HG02970 (cell line): ENCODE data around the gene RASSF5.

Source experiments
- ATAC-seq: cut with Tn5 transposase; IDR thresholded peaks from one replicate; pipeline ENCODE4 v1.9.1; 2021; ENCODE audit warnings: mild to moderate bottlenecking, moderate library complexity, moderate number of reproducible peaks; ENCODE audit not compliant: unreplicated experiment, low FRiP score

RASSF5 gene

DNA sequence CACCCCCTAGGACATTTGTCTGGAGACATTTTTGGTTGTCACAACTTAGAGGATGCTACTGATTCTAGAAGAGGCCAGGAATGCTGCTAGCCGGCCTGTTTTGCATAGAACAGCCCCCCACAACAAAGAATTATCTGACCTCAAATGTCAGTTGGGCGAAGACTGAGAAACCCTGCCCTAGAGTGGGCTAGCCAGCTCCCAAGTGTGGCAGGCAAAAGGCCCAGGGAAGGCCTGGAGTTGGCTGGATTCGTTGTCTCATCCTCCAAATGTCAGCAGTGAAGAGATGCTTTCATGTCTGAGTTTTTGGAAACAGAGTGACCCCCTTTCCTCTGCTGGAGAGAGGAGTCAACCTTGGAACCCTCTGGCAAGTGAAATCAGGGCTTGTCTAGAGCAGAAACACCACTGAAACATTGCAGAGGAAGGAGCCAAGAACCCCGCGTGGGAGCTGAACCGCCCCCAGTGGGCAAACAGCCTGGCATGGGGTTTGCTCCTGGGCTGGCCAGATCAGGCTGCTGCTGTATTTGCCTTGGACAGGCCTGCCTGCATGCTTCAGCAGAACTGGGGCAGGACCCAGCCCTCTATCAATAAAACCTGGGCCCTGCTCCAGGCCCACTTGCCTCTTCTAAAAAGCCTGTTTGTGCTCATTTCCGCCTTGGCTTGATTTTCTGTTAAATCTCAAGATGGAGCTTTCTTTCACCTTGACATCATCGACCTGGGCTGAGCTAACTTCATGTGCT lies 32.9 kb downstream of the RASSF5 start:
- no peak for ATAC-seq

DNA sequence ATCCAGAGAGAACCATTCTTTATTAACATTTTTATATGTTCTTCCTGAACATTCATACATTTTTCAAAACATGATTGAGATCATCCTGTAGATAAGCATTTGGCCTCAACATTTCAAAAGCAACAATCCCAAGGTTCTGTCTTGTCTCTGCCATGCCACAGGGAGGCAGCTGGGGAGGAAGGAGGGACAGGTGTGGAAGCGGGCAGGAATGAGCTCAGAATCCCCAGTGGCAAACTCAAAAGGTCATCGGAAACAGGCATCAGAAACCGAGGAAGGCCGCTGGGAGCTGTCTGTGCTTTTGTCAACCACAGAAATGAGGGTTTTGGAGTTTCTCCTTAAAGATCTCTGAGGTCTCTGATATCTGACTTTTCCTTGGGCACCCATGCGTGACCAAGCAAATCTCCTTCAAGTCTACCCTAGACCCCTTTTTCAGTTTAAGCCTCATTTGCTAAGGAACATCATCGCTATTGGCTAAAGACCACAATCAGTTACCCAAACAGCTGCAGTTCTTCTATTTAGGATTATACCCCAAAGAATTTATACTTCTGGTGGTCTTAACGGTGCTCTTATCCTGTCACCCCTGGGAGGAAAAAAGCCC lies 34.0 kb downstream of the RASSF5 start:
- no peak for ATAC-seq

DNA sequence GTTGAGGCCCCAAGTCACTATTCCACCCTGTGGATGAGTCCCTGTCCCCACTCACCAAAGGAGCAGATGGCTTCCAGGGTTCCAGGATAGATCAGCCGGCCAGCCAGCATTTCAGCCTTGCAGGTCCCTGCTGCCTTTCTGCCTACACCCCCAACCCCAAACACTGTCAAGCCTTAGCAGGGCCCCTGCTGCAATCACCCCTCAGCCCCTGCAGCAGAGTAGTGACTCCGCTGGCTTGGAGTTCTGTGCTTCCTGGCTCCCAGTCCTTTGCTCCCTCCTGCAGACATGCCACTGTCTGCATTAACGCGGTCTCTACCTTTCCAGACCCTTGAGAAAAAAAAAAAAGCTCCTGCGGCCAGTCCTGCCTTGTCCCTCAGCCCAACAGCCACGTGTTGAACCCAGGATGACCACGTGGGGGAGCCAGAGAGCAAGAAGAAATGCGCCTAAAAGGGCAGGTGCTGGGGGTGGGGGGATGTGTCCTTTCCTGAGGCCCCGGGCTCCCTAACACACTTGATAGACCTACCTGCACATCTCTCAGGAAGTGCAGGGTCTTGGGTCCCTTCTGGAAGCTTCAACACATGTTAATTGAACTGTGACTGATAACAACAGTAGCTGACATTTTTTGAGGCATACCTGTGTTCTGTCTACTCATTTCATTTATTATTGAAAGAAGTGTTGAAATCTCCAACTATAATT lies 37.4 kb downstream of the RASSF5 start:
- no peak for ATAC-seq

DNA sequence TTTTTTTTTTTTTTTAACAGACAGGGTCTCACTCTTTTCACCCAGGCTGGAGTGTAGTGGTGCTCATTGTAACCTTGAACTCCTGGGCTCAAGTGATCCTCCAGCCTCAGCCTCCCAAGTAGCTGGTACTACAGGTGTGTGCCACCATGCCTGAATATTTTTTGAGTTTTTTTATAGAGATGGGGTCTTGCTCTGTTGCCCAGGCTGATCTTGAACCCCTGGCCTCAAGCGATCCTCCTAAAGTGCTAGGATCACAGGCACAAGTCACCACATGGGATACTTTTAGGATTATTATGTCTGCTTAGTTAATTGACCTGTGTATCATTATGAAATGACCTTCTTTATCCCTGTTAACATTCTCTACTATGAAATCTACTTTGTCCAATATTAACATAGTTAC lies 38.0 kb downstream of the RASSF5 start:
- ATAC-seq = no peak

DNA sequence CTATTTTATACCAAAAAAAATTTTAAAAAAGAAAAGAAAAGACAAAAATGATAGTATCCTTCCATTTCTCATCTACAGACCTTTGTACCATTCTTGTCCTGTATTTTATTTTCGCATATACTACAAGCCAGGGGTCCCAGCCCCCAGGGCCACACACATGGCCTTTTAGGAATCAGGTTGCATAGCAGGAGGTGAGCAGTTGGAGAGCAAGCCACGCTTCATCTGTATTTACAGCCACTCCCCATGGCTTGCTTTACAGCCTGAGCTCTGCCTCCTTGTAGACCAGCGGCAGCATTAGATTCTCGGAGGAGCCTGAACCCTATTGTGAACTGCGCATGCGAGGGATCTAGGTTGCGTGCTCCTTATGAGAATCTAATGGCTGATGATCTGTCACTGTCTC lies 39.8 kb downstream of the RASSF5 start:
- ATAC-seq = no peak

DNA sequence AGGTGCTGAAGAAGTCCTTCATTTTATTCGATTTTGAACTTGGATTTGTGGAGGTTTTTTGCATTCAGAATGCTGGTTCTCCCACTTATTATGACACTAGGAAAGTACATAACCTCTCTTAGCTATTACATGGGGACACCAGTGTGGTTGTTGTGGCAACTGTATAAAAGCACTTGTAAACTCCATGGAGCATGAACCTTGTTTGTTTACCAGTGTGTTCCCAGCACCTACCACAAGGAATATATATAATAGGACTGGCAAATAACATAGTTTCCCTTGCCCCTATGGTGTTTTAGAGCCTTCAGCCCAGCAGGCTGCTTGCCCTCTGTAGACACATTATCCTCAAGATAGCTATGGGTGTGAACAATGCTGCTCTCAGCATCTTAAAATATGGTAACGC lies 43.1 kb downstream of the RASSF5 start:
- ATAC-seq = no peak

DNA sequence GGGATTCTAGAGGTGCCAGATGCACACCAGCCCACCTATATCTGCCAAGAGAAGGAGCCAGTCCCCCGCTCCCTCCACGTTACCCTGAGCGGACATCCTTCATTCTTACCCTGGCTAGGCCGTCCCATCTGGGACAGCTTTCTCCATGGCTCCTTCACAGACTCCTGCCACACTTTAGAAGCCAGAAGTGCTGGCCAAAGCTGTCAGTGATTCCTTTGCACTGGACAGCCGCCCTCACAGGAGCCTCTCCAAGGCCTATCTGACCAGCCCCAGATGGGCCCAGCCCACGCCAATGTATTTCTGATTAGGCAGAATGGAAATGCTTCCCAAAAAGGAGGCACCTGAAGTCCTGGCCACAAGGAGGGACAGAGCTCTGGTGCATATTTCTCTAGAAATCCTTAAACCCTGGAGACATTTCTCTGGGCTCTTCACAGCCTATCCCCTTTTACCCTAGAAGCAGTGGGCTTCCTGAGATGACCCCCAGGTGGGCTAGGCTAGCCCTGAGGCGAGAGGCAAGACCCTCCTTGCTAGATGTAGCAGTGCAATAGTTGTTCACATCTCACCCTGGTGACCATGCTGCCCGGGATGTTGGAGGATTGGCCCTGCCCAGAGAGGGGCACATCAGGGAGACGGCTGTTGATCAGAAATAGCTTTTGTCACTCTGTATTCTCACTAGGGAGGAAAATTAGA lies 44.1 kb downstream of the RASSF5 start:
- no peak for ATAC-seq

DNA sequence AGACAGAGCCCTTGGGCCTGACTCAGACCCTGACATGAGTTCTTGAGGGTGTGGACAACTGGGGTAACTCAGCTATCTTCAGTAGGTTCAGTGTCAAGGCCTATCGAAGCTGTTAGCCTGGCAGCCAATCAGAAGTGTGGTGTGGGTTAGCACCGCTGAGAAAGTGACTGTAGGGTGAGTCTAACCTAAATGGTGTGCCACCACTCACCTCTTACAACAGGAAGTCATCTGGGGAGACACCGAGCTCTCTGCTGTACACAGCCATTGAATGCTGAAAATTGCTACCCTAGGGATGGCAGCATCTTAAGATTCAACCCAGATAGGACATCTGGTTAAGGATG lies 44.6 kb downstream of the RASSF5 start:
- no peak for ATAC-seq

DNA sequence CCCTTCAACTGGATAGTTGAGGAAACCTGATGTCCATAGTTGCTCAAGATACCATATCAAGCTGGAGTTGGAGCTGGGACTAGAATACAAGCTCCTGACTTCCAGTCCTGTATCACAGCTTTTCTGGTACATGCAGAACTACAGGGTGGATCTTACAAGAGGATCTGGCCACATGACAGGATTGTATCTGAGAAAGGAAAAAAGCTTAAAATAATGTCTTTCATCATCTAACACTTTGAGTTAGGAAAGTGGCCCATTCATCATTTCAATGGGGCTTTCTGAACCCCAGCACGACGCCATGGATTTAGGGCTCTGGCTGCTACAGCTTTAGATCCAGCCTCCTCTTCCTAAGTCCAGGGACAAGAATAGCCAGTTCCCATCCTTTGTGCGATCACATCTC lies 46.9 kb downstream of the RASSF5 start:
- ATAC-seq = no peak

DNA sequence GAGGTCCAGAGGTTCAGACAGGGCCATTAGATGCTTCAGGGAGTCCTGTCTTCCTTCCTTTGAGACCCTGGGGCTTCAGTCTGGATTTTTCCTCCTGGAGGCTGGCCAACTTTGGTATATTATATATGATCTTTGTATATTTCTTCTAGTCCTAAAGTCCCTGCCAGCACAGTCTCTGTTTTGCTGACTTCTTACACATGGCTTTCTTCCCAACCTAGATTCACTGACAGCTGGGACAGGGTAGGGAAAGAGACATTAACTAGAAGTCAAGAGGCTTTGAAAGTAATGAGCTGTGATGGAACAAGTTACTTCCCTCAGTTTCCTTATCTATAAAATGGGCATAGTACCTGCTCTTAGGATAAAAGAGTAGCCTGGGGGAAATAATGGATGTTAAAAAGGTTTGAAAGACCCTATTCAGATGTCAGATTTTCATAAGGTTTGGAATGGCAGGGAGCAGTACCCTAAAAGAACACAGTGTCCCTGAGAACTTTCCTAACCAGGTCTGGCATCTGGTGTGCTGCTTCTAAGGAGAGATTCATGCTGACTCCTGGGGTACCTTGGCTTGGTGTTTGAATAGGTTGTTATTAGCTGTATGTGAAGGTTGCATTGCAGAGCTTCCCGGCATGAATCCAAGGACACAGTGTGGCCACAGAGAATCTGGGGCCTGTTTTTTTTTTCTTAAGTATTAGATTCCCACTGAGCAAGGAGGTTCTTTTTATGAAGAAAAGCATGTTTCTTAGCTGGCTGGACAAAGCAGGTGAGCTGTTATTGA lies 47.6 kb downstream of the RASSF5 start:
- ATAC-seq = no peak

DNA sequence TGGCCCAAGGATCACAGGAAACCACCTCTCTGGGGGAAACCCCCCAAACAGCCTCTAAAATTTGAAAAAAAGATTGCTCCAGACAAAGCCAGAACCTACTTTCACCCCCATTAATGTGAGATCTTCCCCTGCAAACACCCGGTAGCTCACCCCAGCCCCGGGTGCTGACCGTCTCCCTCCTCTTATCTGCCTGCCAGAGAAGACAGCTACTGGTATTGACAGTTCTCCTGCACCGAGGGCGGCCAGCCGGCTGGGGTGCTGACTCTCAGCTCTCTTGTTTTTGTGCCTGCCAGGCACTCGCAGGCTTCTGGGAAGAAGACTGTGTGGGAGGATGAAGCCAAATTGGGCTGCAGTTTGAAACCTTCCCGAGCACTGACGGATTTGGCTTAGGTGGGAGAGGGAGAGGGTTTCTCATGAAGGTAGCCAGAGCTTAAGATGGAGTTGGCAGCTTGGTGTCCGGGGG lies 48.2 kb downstream of the RASSF5 start:
- no peak for ATAC-seq

DNA sequence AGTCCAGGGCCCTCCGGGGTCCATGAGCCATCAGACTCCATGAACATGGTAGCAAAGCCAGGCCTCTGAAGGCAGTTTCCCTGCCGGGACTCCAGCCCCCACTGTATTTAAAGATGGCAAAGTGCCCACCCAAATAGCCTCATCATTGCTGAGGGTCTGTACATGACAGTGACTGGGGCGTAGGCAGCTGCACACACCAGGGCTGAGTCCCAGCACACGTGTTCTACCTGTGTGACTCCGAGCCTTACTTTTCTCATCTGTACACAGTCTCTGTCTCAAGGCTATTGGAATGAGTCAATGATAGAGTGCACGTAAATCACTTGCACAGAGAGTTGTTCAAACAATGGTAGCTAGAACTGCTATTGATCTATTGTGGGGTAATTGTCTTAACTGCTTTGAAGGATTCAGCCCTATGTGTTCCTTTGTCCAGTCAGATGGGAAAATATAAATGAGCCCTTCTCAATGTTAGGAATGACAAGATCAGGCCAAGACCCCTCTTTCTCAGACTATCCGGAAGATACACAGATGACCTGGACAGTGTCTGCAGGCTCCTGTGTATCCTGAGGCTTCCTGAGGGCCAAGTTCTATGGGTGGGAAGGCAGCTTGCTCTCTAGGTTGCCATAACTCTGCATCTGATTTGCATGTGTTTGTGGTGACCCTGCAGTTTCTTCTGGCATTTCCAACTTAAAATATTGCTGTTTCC lies 48.9 kb downstream of the RASSF5 start:
- ATAC-seq = no peak

DNA sequence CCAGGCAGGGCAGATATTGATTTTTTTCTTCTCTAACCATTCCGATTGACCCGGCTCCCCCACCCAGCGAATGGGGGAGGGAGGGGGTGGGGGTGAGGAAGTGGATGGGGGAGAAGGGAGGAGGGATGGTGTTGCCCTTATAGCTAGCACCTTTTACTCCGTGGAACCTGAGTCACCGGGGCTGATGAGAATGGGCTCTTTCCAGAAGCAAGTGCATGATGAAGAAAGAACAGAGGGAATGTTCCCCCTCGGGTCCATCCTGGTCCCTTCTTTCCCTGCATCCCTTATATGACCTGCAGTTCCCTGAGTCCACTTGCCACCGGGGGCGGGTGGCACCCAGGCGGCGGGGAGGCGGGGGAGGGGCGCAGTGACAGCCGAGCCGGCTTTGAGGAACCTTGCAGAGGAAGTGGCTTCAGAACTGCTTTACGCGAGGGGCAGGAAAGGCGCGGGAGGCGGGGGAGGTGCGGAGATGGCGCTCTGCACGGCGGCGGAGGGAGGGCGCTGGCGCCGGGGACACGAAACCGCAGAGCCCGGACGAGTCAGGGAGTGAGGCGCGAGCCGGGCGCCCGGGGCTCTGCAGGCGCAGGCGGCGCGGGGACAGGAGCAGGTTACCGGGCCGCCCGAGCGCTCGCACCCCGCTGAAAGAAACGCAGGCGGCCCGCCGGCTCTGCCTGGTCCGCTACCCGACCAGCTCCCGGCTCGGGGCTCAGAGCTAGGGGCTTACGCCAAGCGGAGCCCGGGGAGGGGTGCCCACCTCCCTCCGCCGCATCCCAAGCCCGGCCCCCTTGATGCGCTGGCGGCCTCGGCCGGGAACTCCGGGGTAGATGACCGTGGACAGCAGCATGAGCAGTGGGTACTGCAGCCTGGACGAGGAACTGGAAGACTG lies 49.7 kb downstream of the RASSF5 start:
- peak; percentile 49 for ATAC-seq

DNA sequence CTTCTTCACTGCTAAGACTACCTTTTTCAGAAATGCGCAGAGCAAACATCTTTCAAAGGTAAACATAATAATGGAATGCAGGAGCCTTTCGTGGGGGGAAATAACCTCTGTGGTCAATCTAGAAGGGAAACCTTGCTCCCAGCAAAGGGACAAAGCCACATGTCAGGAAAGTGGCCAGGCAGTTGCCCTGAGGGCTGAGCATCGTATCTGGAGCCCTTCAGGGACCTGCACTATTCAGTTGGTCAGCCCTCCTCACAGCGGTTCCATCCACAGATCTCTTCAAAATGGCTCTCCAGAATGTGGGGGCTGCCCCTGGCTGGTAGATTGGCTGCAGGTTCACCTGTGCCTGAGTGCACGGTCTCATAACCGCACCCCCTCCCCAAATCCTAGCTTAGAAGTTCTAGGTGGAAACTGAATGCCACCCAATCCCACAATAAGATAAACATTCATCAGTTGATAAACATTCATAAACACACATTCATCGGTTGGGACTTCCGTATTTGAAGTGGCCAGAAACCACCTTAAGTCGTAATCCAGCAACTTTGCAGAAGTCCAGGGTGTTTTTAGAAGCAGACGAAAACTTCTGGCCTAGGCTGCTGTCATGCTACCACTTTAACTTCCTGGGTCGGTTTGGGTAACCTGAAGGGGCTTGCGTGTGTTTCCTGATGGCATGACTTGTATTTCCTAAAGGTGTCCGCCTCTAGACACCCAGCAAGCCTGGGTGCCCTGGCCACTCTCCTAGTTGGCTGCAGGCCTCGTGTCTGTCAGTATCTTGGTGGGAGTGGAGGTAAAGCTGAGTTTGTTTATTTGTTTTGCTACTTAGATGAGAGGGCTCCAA lies 50.5 kb downstream of the RASSF5 start:
- no peak for ATAC-seq

DNA sequence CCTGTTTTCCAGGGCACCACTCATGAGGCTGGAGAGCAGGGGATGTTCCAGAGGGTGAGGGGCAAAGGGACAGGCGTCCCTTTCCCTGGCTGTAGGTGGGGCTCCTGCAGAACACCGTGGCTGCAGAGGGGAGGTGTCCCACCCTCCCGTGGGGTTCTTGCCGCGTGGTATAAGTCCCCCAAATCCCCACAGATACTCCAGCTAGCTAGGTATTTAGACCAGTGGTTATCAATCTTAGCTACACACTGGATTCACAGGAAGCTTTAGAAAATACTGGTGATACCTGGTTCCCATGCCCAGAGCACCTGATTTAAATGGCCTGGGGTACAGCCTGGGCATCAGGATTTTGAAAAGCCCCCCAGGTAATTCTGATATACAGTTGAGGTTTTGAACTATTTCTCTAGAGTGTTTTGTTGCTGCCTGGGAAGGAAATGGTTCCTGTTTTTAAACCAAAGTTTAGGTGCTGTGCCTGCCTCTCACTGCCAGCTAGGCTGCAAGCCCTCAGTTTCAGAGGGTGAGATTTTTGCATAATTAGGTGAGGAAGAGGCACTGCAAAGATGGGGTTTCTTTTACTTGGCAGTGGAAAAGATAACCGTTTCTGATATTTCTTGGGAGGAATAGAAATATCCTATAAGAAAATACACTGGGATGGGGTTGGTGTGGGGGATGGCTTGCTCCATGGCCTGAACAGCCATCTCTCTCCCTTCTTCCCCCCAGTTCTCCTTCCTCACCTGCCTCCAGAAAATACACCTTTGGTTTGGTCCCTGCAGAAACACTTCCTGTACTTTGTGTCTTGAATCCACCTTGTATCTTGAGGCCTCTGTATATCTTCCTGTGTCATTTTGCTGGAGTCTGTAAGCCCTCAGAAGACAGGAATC lies 51.7 kb downstream of the RASSF5 start:
- ATAC-seq = no peak

DNA sequence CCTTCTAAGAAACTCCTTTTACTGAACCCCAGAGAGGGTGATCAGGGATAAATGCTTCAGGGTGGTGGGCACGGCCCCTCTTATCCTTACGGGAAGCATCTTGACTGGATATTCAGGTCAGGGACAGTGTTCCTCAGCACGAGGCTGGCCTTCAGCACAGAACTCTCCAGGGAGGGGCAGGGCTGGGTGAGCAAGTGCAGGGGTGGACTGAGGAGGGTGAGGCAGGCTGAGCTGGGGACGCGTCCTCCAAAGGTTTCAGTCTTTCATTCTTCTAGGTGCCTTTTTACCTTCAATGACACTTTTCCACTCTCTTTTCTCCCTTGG lies 52.3 kb downstream of the RASSF5 start:
- no peak for ATAC-seq

DNA sequence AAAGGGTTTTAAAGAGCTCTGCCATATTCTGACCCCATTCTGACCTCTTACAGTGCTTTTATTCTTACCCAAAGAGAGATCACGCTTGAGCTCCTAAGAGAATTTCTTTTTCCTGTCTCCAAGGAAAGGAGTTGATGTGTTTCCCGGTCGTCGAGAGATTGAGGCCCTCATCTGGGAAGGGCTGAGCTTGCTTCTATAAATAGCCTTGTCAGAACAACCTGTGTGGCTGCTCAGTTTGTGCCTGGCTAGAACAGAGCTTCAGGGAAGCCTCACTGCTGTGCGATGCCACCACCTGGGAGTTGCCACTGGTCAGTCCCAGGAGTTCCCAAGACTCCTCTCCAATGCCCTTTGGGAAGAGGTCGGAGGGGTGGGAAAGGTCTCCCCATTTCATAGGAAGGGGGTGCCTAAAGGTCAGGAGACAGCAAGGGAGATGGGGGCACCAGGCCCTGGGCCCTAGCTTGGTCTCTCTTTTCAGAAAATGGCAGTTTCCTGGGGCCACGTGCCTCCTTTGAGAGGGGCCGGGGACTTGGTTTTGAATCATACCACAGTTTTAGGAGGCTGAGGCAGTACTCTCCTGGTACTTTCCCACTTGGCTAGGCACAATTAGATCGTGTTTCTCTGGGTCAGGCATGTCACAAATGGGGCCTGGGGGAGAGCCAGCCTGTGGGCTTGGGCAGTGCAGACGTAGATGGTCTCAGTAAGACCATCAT lies 52.8 kb downstream of the RASSF5 start:
- no peak for ATAC-seq
